ENCODE results near the gene TTC34.

- TF ChIP-seq CTCF (conservative IDR thresholded peaks at IDR 0.05 in 1 of 2, IDR thresholded peaks at IDR 0.05 in 1 of 2; ENCODE audit: extremely low read depth in 1 of 2, insufficient read depth in 1 of 2, low read depth in 1 of 2, low read length in 2 of 2): no peak
- no peak for TF ChIP-seq EZH2 (IDR thresholded peaks at IDR 0.05; ENCODE audit: borderline replicate concordance, low read length)
Observed at GRCh38 chr1:2646837-2647236, 154.7 kb downstream of the TTC34 start.

All from mammary epithelial cell (primary cell).